ENCODE data around the gene DNASE2.

The DNASE2 gene

DNA sequence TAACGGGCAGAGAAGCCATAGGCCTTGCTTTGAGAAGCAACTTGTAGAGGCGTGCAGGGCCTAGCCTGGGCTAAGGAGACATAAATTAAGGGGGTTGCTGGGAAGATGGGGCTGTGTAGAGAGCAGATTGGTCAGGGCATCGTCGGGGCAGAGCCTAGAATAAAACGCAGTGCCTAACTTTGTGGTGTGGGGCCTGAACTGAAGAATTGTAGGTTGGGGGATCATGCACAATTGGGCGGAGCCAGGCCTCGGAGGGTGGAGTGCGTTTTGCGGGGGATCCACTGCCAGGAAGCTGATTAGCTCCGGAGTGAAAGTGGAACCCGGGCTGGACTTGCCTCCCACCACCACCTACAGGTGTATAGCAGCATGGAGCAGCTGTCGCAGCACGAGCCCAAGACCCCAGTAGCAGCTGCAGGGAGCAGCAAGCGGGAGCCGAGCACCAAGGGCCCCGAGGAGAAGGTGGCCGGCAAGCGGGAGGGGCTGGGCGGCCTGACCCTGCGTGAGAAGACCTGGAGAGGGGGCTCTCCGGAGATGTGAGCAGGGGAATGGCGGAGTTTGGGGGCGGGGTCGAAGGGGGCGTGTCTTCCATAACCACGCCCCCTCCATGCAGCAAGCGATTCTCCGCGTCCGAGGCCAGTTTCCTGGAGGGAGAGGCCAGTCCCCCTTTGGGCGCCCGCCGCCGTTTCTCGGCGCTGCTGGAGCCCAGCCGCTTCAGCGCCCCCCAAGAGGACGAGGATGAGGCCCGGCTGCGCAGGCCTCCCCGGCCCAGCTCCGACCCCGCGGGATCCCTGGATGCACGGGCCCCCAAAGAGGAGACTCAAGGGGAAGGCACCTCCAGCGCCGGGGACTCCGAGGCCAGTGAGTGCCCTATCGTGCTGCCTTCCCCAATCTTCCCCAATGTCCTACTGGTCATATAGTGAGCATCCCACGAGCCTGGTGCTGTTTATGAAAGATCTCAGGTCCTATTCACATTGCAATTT, 13.8 kb downstream of the DNASE2 start:
- Histone ChIP-seq H3K27ac (no peak overlapping the region), H3K4me1 (ENCODE audit: control insufficient read depth in 1 of 2, insufficient read depth in 1 of 2, low read depth in 1 of 2, low read length in 1 of 2) (peaks cover 9 to 10% of the 10 kb centered on the region in 2 experiments), H3K36me3 (no peaks in the 10 kb centered on the region), H3K27me3 (peaks cover 33% of the 10 kb centered on the region), H3K9me3 (no peaks in the 10 kb centered on the region), H3K4me3 (ENCODE audit: low read depth in 1 of 2, low read length in 1 of 2) (peak overlapping the region; percentile 5 to 43)
- no peak for TF ChIP-seq CTCF (IDR thresholded peaks at IDR 0.05)

- Histone ChIP-seq H3K4me3 (ENCODE audit: low read depth in 1 of 2, low read length in 1 of 2) (no peak overlapping the region), H3K27me3 (peaks cover 33% of the 10 kb centered on the region), H3K27ac (no peak overlapping the region), H3K36me3 (no peaks in the 10 kb centered on the region), H3K4me1 (ENCODE audit: control insufficient read depth in 1 of 2, insufficient read depth in 1 of 2, low read depth in 1 of 2, low read length in 1 of 2) (peaks cover 9 to 10% of the 10 kb centered on the region in 2 experiments), H3K9me3 (no peaks in the 10 kb centered on the region)
- TF ChIP-seq CTCF (IDR thresholded peaks at IDR 0.05) = no peak
Observed at GRCh38 chr19:12866416-12867119, 14.7 kb downstream of the DNASE2 start.

GRCh38 chr19:12865746-12866415, 15.4 kb downstream of the DNASE2 start:
- TF ChIP-seq CTCF (IDR thresholded peaks at IDR 0.05) = no peak
- no peaks in the 10 kb centered on the region for H3K9me3 ChIP-seq
- no peaks in the 10 kb centered on the region for H3K36me3 ChIP-seq
- no peak overlapping the region for H3K4me3 ChIP-seq (ENCODE audit: low read depth in 1 of 2, low read length in 1 of 2)
- peaks cover 37% of the 10 kb centered on the region for H3K27me3 ChIP-seq
- H3K27ac ChIP-seq = no peak overlapping the region
- peaks cover 9 to 10% of the 10 kb centered on the region in 2 experiments for H3K4me1 ChIP-seq (ENCODE audit: control insufficient read depth in 1 of 2, insufficient read depth in 1 of 2, low read depth in 1 of 2, low read length in 1 of 2)

DNA sequence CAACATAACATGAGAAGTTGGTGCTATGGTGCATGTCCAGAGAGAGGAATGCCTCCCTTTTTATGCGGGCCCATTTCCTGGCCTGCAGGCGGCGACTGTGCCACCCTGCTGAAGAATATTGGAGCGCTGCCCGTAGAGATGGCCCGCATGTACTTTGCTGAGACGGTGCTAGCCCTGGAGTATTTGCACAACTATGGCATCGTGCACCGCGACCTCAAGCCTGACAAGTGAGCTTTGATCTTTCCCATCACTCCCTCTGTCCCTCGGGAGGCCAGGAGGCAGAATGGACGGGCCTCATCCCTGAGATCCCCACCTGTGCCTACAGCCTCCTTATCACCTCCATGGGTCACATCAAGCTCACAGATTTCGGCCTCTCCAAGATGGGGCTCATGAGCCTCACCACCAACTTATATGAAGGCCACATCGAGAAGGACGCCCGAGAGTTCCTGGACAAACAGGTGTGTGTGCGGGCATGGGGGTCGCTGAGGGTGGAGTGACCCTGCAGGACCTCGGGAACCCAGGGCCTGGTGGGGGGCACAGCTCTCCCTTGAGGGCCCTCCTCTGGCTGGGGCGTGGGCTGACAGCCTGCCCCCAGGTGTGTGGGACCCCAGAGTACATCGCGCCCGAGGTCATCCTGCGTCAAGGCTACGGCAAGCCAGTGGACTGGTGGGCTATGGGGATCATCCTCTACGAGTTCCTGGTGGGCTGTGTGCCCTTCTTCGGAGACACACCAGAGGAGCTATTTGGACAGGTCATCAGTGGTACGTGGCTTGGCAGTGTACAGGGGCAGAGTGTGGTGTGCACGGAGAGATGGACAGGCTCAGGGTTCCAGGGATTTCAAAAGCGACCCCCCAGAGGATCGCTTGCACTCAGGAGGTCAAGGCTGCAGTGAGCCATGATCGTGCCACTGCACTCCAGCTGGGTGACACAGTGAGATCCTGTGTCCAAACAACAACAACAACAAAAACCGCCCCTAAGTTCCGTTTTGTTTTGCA, 16.2 kb downstream of the DNASE2 start:
- no peak overlapping the region for H3K27ac ChIP-seq
- H3K9me3 ChIP-seq = no peaks in the 10 kb centered on the region
- H3K27me3 ChIP-seq = peaks cover 37% of the 10 kb centered on the region
- H3K36me3 ChIP-seq = no peaks in the 10 kb centered on the region
- peaks cover 9 to 10% of the 10 kb centered on the region in 2 experiments for H3K4me1 ChIP-seq (ENCODE audit: control insufficient read depth in 1 of 2, insufficient read depth in 1 of 2, low read depth in 1 of 2, low read length in 1 of 2)
- H3K4me3 ChIP-seq (ENCODE audit: low read depth in 1 of 2, low read length in 1 of 2) = no peak overlapping the region
- TF ChIP-seq CTCF (IDR thresholded peaks at IDR 0.05) = no peak

Measured in neutrophil (primary cell).